ENCODE data around the gene ALKBH2.

ALKBH2 gene

DNA sequence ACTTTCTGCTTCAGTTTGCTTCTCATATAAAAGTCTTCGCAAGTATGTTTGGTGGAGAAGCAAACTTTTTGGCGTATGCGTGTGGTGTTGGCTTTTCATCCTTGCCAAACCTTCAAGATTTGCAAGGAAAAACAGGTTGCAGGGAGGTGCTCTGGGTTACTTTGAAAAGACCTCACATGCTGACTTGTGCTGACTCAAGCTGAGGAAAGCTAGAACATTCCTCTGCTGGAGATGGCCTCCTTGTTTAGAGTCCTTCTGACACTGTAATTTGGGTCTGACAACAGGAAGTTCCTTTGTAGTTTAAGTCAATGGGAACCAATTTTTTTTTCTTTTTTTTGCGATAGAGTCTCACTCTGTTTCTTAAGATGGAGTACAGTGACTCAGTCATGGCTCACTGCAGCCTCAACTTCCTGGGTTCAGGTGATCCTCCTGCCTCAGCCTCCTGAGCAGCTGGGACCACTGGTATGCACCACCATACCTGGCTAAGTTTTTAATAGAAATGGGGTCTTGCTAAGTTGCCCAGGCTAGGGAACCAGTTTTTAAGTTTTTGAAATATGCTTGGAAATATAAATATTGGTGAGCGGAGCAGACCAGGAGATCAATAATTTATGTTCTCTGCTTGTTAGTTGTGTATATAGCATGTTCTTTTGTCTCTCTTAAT lies 20.5 kb upstream of the ALKBH2 start:
- DNase-seq: no peak

- DNase-seq: no peak
These were observed 19.6 kb upstream of the ALKBH2 start for GRCh38 chr12:109112720-109113465.

- DNase-seq: peak; percentile 27
These were observed 17.8 kb upstream of the ALKBH2 start for GRCh38 chr12:109110988-109111495.

DNA sequence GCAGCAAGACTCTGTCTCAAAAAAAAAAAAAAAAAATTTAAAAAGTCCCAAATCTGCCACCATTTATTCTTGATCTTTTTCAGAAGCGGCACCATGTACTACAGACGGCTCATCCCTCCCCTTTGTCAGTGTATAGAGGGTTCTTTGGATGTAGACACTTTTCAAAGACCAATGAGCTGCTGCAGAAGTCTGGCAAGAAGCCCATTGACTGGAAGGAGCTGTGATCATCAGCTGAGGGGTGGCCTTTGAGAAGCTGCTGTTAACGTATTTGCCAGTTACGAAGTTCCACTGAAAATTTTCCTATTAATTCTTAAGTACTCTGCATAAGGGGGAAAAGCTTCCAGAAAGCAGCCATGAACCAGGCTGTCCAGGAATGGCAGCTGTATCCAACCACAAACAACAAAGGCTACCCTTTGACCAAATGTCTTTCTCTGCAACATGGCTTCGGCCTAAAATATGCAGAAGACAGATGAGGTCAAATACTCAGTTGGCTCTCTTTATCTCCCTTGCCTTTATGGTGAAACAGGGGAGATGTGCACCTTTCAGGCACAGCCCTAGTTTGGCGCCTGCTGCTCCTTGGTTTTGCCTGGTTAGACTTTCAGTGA lies 16.6 kb upstream of the ALKBH2 start:
- no peak for DNase-seq

DNA sequence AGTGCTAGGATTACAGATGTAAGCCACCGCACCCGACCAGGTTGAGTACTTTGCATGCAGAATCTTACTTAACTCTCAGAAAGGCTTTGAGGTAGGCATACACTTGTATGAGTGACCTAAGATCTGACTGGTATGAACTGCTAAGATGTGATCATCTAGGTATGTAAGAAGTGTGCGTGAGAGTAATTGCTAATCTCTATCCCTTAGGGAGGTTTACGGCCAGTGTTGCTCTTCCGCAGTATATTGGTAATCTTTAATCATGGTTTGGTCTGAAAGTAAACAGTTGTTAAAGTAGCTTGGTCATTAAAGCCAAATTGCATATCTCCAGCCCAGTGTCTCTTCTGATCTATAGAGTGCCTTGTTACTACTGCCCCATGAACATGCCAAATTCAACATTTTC lies 11.9 kb upstream of the ALKBH2 start:
- no peak for DNase-seq

GRCh38 chr12:109102491-109102890 lies 9.2 kb upstream of the ALKBH2 start:
- DNase-seq: no peak

- no peak for DNase-seq
These were observed 7.5 kb upstream of the ALKBH2 start for GRCh38 chr12:109100741-109101140.

GRCh38 chr12:109099431-109100020 lies 6.3 kb upstream of the ALKBH2 start:
- no peak for DNase-seq

- DNase-seq: no peak
These were observed 5.4 kb upstream of the ALKBH2 start for GRCh38 chr12:109098651-109099050.

- DNase-seq: peak; percentile 38
These were observed 4.9 kb upstream of the ALKBH2 start for GRCh38 chr12:109098183-109098604.

GRCh38 chr12:109097435-109098182 lies 4.3 kb upstream of the ALKBH2 start, which contains the start of gene UNG:
Gene UNG (plus strand): TSS chr12:109097597. CDS start chr12:109097680, 83 bp downstream.
- DNase-seq: peak; percentile 97

DNA sequence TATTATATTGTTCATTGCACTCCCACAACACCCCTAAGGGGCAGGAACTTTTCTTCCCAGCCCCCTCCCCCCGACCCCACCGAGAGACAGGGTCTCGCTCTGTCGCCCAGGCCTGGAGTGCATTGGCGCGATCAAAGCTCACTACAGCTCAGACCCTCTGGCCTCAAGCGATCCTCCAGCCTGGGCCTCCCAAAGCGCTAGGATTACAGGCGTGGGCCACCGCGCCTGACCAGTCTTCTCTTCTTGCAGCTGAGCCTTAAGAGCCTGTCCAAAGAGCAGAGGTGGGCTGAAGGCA lies 3.8 kb upstream of the ALKBH2 start:
- DNase-seq: no peak

GRCh38 chr12:109092497-109093021 lies 713 bp downstream of the ALKBH2 start:
- DNase-seq: no peak

GRCh38 chr12:109089683-109090082 lies 3.6 kb downstream of the ALKBH2 start:
- DNase-seq: no peak

- no peak for DNase-seq
These were observed 4.5 kb downstream of the ALKBH2 start for GRCh38 chr12:109088818-109089217.

- DNase-seq: no peak
These were observed 6.0 kb downstream of the ALKBH2 start for GRCh38 chr12:109087250-109087649.

GRCh38 chr12:109085590-109085989 lies 7.7 kb downstream of the ALKBH2 start:
- DNase-seq: no peak

DNA sequence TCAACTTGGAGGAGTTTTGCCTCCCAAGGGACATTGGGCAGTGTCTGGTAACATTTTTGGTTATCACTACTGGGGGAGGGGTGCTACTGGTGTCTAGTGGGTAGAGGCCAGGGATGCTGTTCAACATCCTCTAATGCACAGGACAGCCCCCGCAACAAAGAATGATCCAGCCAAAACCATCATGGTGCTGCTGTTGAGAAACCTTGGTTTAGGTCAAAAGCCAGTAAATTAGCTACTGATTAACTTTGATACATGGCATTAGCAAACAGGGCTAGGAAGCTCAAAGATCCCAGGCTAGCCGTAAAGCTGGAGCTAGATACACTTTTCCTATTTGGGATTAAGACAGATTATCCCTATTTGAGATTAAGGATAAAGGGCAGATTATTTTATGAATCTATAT lies 8.8 kb downstream of the ALKBH2 start:
- DNase-seq: no peak

DNA sequence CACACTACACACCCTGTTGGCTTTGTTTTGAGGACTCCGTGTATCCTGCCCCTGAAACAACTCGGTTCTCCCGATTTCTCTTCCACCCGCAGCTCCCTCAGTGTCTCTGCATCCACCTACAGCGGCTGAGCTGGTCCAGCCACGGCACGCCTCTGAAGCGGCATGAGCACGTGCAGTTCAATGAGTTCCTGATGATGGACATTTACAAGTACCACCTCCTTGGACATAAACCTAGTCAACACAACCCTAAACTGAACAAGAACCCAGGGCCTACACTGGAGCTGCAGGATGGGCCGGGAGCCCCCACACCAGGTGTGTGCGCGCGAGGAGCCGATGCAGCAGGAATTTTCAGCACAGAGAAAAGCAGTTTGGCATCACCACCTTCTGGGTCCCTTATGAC lies 10.5 kb downstream of the ALKBH2 start:
- DNase-seq: no peak

DNA sequence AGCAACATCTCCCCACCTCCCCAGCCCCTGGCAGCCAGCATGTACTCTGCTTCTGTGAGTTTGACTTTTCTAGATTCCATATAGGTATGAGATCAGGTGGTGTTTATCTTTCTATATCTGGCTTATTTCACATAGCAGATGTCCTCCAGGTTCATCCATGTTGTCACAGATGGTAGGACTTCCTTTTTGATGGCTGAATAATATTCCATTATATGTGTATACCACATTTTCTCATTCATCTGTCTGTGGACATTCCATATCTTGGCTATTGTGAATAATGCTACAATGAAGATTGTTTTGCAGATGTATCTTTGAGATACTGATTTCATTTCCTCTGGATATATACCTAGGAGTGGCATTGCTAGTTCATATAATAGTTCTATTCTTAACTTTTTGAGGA lies 18.4 kb downstream of the ALKBH2 start:
- DNase-seq: no peak

DNA sequence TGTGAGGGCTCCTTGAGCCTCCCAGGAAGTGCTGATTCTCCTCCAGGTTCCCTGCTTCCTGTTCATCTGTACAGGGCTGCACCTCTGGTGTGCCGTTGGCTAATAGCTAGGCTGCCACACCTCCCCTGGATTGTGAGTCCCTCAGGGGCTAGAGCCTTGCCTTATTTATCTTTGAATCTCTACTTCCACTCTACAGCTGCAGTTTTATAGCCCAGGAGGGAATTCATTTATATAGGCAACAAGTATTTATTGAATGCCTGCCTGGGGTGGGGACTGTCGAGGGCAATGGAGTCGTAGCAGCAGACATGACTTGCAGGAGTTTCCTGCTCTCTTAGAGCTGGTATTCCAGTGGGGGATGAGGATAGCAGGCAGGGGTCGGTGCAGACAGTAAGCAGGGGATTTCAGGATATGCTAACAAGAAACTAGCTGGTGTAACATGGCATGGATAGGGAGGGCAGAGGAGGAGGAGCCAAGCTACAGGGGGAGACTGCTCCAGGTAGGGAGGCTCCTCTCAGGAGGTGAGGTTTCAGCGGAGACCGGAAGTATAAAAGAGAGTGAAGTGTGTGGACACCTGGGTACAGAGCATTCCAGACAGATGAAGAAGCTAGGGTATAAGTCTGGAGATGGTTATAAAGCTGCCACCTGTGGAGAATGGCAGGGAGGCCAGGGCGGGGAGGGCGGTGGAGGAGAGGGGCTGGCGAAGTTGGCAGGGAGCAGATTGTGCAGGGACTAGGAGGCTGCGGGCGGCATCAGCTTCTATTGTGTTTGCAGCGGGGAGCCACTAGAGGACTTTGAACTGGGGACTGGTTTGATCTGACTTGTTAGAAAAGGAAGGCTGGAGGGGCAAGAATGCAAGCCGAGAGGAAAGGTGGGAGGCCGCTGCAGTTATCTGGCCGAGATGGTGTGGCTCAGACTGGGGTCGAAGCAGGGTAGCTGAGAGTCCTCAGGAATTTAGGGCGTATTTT lies 23.7 kb downstream of the ALKBH2 start:
- DNase-seq: no peak

GRCh38 chr12:109065853-109066193 lies 27.4 kb downstream of the ALKBH2 start:
- no peak for DNase-seq
